Kidney (tissue), 14 donors: Measurements from ENCODE around the gene KCNS3. TPM values are rescaled to one million over a fixed set of nuclear protein-coding genes. Genes with fewer than 3 reads are reported as not detected.

ENCODE experiments used
- DNase-seq, 5 donors: peaks; one replicate each; pipeline ENCODE4 v3.0.0-alpha.2; 2013 to 2020
- FAIRE-seq: peaks from 2 replicates; lab custom pipeline; 2012; peaks lifted over from hg19 to GRCh38; lab: Jason Lieb, UNC
- H3K27ac ChIP-seq, 2 donors: one replicate each; pipeline ENCODE4 v1.7.0; 2013; ENCODE audit warnings: low read depth in 2 of 2, low read length in 2 of 2, inconsistent platforms in 1 of 2
- H3K27me3 ChIP-seq: one replicate; pipeline ENCODE4 v1.7.1; 2013; ENCODE audit warnings: low read length, inconsistent platforms; ENCODE audit not compliant: control insufficient read depth, insufficient read depth
- H3K36me3 ChIP-seq, 3 donors: one replicate each; pipeline versions ENCODE4 v1.7.0 to v1.7.1; 2013; ENCODE audit warnings: low read length in 3 of 3, control low read depth in 1 of 3, inconsistent platforms in 1 of 3; ENCODE audit not compliant: insufficient read depth in 3 of 3, control insufficient read depth in 2 of 3
- H3K4me1 ChIP-seq, 3 donors: one replicate each; pipeline versions ENCODE4 v1.7.0 to v1.7.1; 2013; ENCODE audit warnings: low read length in 3 of 3, inconsistent platforms in 1 of 3, low read depth in 1 of 3; ENCODE audit not compliant: control insufficient read depth in 2 of 3, insufficient read depth in 2 of 3
- H3K4me3 ChIP-seq, 3 donors: one replicate each; pipeline versions ENCODE4 v1.7.0 to v1.8.1; 2013; ENCODE audit warnings: low read length in 3 of 3, control low read depth in 1 of 3, inconsistent platforms in 1 of 3
- H3K9ac ChIP-seq, 3 donors: one replicate each; pipeline versions ENCODE4 v1.7.0 to v1.7.1; 2013; ENCODE audit warnings: low read length in 3 of 3, control low read depth in 1 of 3, inconsistent platforms in 1 of 3
- H3K9me3 ChIP-seq, 3 donors: one replicate each; pipeline versions ENCODE4 v1.7.0 to v1.7.1; 2013; ENCODE audit warnings: low read length in 3 of 3, control low read depth in 1 of 3, inconsistent platforms in 1 of 3; ENCODE audit not compliant: control insufficient read depth in 2 of 3, insufficient read depth in 1 of 3
- intact Hi-C: fragments of 100-400 bp; cut with DNase I; formaldehyde crosslinking; loops from one replicate; pipeline ENCODE4 v1.11.1; 2022
- polyA plus RNA-seq: library from polyadenylated mRNA; stranded (reverse); fragments of 350-450 nt; fragmentation: Illumina TruSeq; extraction: RNeasy Lipid Tissue Mini Kit (QIAGEN cat#74804); gene quantifications from one replicate; pipeline ENCODE4 v1.2.3, GENCODE V29; 2014; ENCODE audit warnings: low read depth, low replicate concordance; ENCODE audit not compliant: insufficient read depth
- total RNA-seq: library from RNA; stranded (reverse); fragmentation: NEBNext Ultra II Directional; extraction: Animal tissue kit (Norgen Biotek cat#: 25700); gene quantifications from one replicate; pipeline ENCODE4 v1.2.1, GENCODE V29; 2021
- TF ChIP-seq, protein P1 (sequence below): IDR thresholded peaks from 3 replicates; pipeline ENCODE4 v1.5.1; 2012; ENCODE audit warnings: mild to moderate bottlenecking, moderate library complexity, borderline replicate concordance; ENCODE audit not compliant: insufficient read depth; ENCODE audit errors: extremely low read depth
- donor health status: control.
- donor health status: control.
- donor health status: control.
- donor health status: control.
- donor health status: control.
- donor health status: DM: yes; HTN: yes; CAD: no.
- donor health status: Normal renal cell carcinoma (clear cell type).

KCNS3 gene
- total and polyA plus RNA-seq, 2 donors from 2014 or later, result 4.4 to 7.3 TPM

DNA sequence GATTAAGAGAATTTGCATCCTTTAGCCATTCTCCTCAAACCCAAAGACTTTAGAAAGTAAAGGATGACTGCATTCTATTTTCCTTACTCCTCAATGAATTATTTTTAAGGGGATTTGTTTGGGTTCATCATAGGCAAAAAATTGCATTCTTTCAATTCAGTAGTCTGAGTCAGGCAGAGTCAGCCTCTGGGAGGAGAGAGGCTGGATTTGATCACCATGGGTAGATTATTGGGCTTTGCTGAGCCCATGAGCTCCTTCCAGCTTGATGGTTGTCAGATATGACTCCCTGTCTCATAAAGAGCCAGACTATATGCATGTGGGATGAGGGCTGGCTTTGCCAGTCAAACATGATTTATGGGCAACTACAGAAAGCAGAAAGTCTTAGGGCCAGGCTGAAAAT lies 101.2 kb downstream of the KCNS3 start:
- H3K27me3 ChIP-seq, result no peaks in the 10 kb centered on the region
- intact Hi-C loops, result no loop called here
- H3K4me1 ChIP-seq, result peaks cover 0 to 7% (median 0%) of the 10 kb centered on the region in 3 donors
- H3K9me3 ChIP-seq, result no peaks in the 10 kb centered on the region
- H3K36me3 ChIP-seq, result no peaks in the 10 kb centered on the region
- no peak overlapping the region for H3K4me3 ChIP-seq
- TF ChIP-seq, protein P1, sequence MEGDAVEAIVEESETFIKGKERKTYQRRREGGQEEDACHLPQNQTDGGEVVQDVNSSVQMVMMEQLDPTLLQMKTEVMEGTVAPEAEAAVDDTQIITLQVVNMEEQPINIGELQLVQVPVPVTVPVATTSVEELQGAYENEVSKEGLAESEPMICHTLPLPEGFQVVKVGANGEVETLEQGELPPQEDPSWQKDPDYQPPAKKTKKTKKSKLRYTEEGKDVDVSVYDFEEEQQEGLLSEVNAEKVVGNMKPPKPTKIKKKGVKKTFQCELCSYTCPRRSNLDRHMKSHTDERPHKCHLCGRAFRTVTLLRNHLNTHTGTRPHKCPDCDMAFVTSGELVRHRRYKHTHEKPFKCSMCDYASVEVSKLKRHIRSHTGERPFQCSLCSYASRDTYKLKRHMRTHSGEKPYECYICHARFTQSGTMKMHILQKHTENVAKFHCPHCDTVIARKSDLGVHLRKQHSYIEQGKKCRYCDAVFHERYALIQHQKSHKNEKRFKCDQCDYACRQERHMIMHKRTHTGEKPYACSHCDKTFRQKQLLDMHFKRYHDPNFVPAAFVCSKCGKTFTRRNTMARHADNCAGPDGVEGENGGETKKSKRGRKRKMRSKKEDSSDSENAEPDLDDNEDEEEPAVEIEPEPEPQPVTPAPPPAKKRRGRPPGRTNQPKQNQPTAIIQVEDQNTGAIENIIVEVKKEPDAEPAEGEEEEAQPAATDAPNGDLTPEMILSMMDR, result no peak
- H3K27ac ChIP-seq, result no peak overlapping the region
- no peak overlapping the region for H3K9ac ChIP-seq
- FAIRE-seq (no peak), DNase-seq (no peak)

DNA sequence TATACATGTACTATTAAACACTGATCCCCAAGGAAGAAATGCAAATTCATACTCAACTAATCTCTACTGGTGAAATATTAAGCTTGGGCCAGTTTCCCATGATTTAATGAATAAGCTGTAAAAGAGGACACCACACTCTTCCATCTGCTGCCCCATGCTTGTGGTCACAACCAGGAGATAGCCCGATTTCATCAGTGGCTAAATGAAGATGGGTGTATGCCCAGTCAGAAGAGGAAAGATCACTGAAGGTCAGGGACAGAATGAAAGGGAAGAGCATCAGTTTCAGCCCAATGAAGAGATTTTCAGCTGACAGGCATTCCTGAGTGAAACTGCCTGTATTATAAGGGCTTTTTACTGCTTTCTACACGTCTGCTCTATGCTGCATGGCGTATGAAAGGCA lies 103.5 kb downstream of the KCNS3 start:
- DNase-seq (no peak), FAIRE-seq (no peak)
- Histone ChIP-seq H3K4me1 (peaks cover 0 to 2% (median 0%) of the 10 kb centered on the region in 3 donors), H3K27me3 (no peaks in the 10 kb centered on the region), H3K4me3 (no peak overlapping the region), H3K27ac (no peak overlapping the region), H3K36me3 (no peaks in the 10 kb centered on the region), H3K9me3 (no peaks in the 10 kb centered on the region), H3K9ac (no peak overlapping the region)
- TF ChIP-seq, protein P1, result no peak
- intact Hi-C loops, result no loop called here

Other genes with a start within 250 kb of the KCNS3 start
- gene SMC6, start 124.9 kb upstream of the KCNS3 start, total RNA-seq, result 16.3 TPM
- gene SMC6, start 124.9 kb upstream of the KCNS3 start, polyA plus RNA-seq, result 4.8 TPM
- gene GEN1, start 124.5 kb upstream of the KCNS3 start, total RNA-seq, result 6.2 TPM
- gene GEN1, start 124.5 kb upstream of the KCNS3 start, polyA plus RNA-seq, result 1.4 TPM
- gene MSGN1, start 62.2 kb upstream of the KCNS3 start, total RNA-seq, result not detected
- gene MSGN1, start 62.2 kb upstream of the KCNS3 start, polyA plus RNA-seq, result not detected